ENCODE results near the gene DUSP23. TPM values are rescaled to one million over a fixed set of nuclear protein-coding genes. Genes with fewer than 3 reads are reported as not detected.

Gene DUSP23
- total and polyA plus RNA-seq, 10 of the 15 experiments (the other 5 are each of a cell fraction or from before 2014, with no cell fraction given): 1.1 to 6.9 (median 4.1) TPM; not detected in 1

DNA sequence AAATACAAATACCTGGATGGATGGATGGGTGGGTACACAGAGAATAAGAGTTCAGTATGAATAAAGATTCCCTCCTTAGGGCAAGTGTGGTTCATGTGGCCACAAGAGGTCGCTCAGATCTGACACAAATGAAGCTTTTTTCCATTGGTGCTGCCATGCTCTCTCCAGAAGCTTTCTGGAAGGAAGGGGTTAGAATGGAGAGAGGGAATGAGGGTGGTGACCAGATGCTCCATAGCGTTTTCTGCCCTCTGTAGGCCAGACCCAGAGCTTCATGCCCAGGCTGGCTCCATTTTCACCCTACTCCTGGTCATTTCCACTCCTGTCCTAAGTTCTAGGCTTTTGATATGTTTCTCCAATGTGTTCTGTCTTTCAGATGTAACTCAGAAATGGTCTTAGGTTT is 18.1 kb downstream of the DUSP23 start:
- CTCF ChIA-PET: interaction anchor here (0.6 to 14.4 kb wide), 43 partner anchors 9 to 1476 kb away, joined by 3 to 476 read pairs (median 5); partner anchors contain the start of genes DUSP23, IGSF9 and SLAMF8
- no TSS peak for BruUV-seq (replicated peaks)
- Histone ChIP-seq H3K9ac (ENCODE audit: control insufficient read depth, insufficient read depth, low read length) (no peak overlapping the region), H3K4me3 (no peak overlapping the region), H3K27me3 (replicated peaks in 1 of 2; ENCODE audit: control insufficient read depth in 2 of 2, insufficient read depth in 2 of 2, low read length in 1 of 2) (peaks cover 3% of the 10 kb centered on the region in 2 experiments), H3K4me1 (ENCODE audit: control insufficient read depth, insufficient read depth, low read length) (peaks cover 9% of the 10 kb centered on the region), H3K27ac (ENCODE audit: control insufficient read depth, insufficient read depth) (no peak overlapping the region), H3K79me2 (ENCODE audit: control insufficient read depth, insufficient read depth, low read length) (no peaks in the 10 kb centered on the region), H4K20me1 (ENCODE audit: control insufficient read depth, insufficient read depth) (no peaks in the 10 kb centered on the region), H3K36me3 (ENCODE audit: control insufficient read depth in 2 of 2, insufficient read depth in 2 of 2, low read length in 1 of 2) (no peaks in the 10 kb centered on the region), H3K9me3 (replicated peaks; ENCODE audit: control insufficient read depth, insufficient read depth, low read length) (no peaks in the 10 kb centered on the region), H2AFZ (ENCODE audit: control insufficient read depth, low read depth, low read length) (no peak overlapping the region), H3K4me2 (ENCODE audit: control insufficient read depth, insufficient read depth) (no peak overlapping the region)
- SMC1A ChIA-PET (ENCODE audit: uncharacterized antibody, unreplicated experiment): interaction anchor here (0.8 to 11.2 kb wide), 25 partner anchors 9 to 208 kb away, joined by 3 to 289 read pairs (median 4); partner anchors contain the start of genes DUSP23 and SLAMF8
- RAD21 ChIA-PET (ENCODE audit: unreplicated experiment): interaction anchor here (1.0 to 5.5 kb wide), 8 partner anchors 18 to 584 kb away, joined by 3 to 153 read pairs (median 6); partner anchors contain the start of gene DUSP23
- FAIRE-seq: no peak
- DNase-seq (ENCODE audit: low read depth, low spot score): no peak
- intact Hi-C loops (cut with micrococcal nuclease; ENCODE audit: unreplicated experiment) (loop anchor here (1.0 to 10.0 kb wide), 4 partner anchors 30 to 584 kb away; no protein-coding TSS in a partner anchor), in situ Hi-C loops (cut with MboI) (loop anchor here (5.0 kb wide), 2 partner anchors 93 to 208 kb away; no protein-coding TSS in a partner anchor)
- WGBS (ENCODE audit: insufficient coverage, insufficient replicate concordance, low lambda C conversion rate, missing lambda C conversion rate): 0% methylated on average over 2 of the region's 2 CpGs
- ATAC-seq: peak; percentile 82
- POLR2A ChIA-PET: interaction anchor here (1.3 to 3.5 kb wide), 3 partner anchors 21 to 94 kb away, joined by 3 to 13 read pairs (median 4); no protein-coding TSS in a partner anchor
- TF ChIP-seq, protein P1, sequence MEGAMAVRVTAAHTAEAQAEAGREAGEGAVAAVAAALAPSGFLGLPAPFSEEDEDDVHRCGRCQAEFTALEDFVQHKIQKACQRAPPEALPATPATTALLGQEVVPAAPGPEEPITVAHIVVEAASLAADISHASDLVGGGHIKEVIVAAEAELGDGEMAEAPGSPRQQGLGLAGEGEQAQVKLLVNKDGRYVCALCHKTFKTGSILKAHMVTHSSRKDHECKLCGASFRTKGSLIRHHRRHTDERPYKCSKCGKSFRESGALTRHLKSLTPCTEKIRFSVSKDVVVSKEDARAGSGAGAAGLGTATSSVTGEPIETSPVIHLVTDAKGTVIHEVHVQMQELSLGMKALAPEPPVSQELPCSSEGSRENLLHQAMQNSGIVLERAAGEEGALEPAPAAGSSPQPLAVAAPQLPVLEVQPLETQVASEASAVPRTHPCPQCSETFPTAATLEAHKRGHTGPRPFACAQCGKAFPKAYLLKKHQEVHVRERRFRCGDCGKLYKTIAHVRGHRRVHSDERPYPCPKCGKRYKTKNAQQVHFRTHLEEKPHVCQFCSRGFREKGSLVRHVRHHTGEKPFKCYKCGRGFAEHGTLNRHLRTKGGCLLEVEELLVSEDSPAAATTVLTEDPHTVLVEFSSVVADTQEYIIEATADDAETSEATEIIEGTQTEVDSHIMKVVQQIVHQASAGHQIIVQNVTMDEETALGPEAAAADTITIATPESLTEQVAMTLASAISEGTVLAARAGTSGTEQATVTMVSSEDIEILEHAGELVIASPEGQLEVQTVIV (IDR thresholded peaks at IDR 0.05; ENCODE audit: borderline replicate concordance, partially characterized antibody): no peak
- no peak for TF ChIP-seq ATF7 (IDR thresholded peaks at IDR 0.05; ENCODE audit: low read depth)
- no peak for TF ChIP-seq ZZZ3 (IDR thresholded peaks at IDR 0.05; ENCODE audit: control insufficient read depth, insufficient read length, low read depth)
- no peak for TF ChIP-seq RFX5 (IDR thresholded peaks at IDR 0.05; ENCODE audit: low read depth, low read length)
- TF ChIP-seq EED (IDR thresholded peaks at IDR 0.05; ENCODE audit: low read depth): peak; percentile 20; the same call in 1 of the 2 replicates
- TF ChIP-seq PAX5 (IDR thresholded peaks at IDR 0.05; ENCODE audit: borderline replicate concordance, low read depth, low read length): no peak
- TF ChIP-seq RB1 (IDR thresholded peaks at IDR 0.05; ENCODE audit: borderline replicate concordance): 0 out of 2 replicates have a peak, but pooled peaks have one; percentile 24
- no peak for TF ChIP-seq POLR2AphosphoS5 (IDR thresholded peaks at IDR 0.05; ENCODE audit: low read length)
- no peak for TF ChIP-seq NFYB (IDR thresholded peaks at IDR 0.05; ENCODE audit: insufficient read depth, low read depth, low read length)
- TF ChIP-seq, protein P2, sequence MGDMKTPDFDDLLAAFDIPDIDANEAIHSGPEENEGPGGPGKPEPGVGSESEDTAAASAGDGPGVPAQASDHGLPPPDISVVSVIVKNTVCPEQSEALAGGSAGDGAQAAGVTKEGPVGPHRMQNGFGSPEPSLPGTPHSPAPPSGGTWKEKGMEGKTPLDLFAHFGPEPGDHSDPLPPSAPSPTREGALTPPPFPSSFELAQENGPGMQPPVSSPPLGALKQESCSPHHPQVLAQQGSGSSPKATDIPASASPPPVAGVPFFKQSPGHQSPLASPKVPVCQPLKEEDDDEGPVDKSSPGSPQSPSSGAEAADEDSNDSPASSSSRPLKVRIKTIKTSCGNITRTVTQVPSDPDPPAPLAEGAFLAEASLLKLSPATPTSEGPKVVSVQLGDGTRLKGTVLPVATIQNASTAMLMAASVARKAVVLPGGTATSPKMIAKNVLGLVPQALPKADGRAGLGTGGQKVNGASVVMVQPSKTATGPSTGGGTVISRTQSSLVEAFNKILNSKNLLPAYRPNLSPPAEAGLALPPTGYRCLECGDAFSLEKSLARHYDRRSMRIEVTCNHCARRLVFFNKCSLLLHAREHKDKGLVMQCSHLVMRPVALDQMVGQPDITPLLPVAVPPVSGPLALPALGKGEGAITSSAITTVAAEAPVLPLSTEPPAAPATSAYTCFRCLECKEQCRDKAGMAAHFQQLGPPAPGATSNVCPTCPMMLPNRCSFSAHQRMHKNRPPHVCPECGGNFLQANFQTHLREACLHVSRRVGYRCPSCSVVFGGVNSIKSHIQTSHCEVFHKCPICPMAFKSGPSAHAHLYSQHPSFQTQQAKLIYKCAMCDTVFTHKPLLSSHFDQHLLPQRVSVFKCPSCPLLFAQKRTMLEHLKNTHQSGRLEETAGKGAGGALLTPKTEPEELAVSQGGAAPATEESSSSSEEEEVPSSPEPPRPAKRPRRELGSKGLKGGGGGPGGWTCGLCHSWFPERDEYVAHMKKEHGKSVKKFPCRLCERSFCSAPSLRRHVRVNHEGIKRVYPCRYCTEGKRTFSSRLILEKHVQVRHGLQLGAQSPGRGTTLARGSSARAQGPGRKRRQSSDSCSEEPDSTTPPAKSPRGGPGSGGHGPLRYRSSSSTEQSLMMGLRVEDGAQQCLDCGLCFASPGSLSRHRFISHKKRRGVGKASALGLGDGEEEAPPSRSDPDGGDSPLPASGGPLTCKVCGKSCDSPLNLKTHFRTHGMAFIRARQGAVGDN (IDR thresholded peaks at IDR 0.05): no peak
- TF ChIP-seq, protein P3, sequence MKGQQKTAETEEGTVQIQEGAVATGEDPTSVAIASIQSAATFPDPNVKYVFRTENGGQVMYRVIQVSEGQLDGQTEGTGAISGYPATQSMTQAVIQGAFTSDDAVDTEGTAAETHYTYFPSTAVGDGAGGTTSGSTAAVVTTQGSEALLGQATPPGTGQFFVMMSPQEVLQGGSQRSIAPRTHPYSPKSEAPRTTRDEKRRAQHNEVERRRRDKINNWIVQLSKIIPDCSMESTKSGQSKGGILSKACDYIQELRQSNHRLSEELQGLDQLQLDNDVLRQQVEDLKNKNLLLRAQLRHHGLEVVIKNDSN (IDR thresholded peaks at IDR 0.05; ENCODE audit: borderline replicate concordance, extremely low read length, insufficient read depth, low read depth, low read length): no peak

Data from GM12878 (cell line).